ENCODE measurements around the gene USF3.

USF3 gene

DNA sequence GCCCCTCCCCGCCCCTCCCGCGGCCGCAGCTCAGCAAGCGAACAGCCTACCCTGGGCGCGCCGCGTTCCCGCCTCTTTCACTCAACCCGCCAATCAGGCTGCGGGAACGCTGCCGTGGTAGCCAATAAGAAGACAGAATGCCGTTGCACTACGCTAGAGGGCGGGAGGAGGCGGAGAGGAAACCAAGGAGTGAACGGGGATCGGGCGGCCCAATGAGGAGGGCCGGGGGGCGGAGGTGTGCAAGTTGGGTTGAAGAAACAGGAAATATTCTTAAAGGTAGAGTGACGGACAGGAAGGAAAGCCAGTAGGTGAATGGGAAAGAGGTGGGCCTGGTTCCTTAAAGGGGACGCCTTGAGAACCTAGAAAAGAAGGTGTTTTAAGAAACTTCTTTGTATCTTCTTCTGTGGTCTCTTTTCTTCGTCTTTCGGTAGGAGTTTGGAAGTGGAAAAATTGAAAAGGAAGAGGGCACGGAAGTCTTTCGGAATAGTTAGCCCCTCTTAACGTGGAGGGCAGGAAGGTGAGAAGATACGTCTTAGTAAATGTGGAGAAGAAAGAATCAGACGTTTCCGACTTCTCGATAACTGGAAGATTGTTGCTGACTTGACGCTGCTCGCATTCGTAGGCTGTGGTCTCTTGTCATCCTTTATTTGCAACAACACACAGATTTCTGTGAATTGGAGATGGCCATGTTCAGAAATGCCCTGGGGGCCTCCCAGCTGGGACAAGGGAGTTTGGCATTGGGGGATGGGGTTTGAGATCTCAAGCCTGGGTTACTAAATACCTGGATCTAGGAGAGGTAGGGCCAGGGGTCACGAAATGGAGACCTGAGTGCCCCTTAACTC is 437 bp upstream of the USF3 start:
- Histone ChIP-seq H3K9ac (ENCODE audit: low read length) (peak overlapping the region; percentile 99), H3K4me1 (ENCODE audit: control insufficient read depth, insufficient read depth, low read length) (peaks cover 25% of the 10 kb centered on the region), H3K27me3 (replicated peaks; ENCODE audit: control insufficient read depth, insufficient read depth, low read length) (no peaks in the 10 kb centered on the region), H3K4me3 (ENCODE audit: low read length) (peak overlapping the region; percentile 100), H3K36me3 (ENCODE audit: control insufficient read depth, insufficient read depth, low read length, severe bottlenecking) (no peaks in the 10 kb centered on the region), H3K9me3 (ENCODE audit: control insufficient read depth, low read length) (no peaks in the 10 kb centered on the region)
- DNase-seq (ENCODE audit: low read depth): peak; percentile 100

DNA sequence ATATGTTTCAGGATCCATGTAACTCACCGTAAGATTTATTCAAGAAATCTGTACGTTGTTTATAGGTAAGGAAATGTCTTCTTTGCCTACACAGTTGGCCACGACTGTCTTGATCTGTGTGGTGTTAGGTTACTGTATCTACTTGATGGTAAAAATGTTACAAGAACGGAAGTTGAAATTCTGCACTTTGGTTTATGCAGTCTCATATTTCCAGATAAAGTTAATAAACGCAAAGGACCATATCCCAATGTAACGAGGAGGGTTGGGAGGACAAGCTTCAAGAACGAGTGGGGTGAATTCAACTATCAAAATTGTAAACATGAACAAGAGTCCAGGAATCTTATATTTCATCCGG is 1.0 kb downstream of the USF3 start:
- H3K9ac ChIP-seq (ENCODE audit: low read length): peak overlapping the region; percentile 92
- H3K27me3 ChIP-seq (replicated peaks; ENCODE audit: control insufficient read depth, insufficient read depth, low read length): no peaks in the 10 kb centered on the region
- H3K36me3 ChIP-seq (ENCODE audit: control insufficient read depth, insufficient read depth, low read length, severe bottlenecking): no peaks in the 10 kb centered on the region
- DNase-seq (ENCODE audit: low read depth): peak; percentile 54
- no peaks in the 10 kb centered on the region for H3K9me3 ChIP-seq (ENCODE audit: control insufficient read depth, low read length)
- peak overlapping the region; percentile 90 for H3K4me3 ChIP-seq (ENCODE audit: low read length)
- peaks cover 29% of the 10 kb centered on the region for H3K4me1 ChIP-seq (ENCODE audit: control insufficient read depth, insufficient read depth, low read length)

DNA sequence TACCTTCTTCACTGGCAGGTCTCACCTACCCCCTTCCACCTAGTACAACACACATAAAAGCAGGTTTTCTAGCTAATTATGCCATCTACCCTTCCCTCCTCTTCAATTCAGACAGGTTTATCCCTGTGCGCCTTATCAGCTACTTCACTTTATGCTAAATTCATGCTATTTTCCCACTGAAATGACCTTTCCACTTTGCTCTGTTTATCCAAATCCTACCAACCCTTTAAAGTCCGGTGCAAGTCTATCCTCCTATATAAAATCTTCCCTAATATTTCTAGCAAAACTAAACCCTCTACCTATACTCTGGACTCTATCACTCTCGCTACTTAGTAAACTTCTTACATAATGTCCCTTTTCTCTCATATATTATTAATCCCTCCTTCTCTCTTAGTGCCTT is 6.0 kb downstream of the USF3 start:
- Histone ChIP-seq H3K27me3 (replicated peaks; ENCODE audit: control insufficient read depth, insufficient read depth, low read length) (no peaks in the 10 kb centered on the region), H3K36me3 (ENCODE audit: control insufficient read depth, insufficient read depth, low read length, severe bottlenecking) (no peaks in the 10 kb centered on the region), H3K4me3 (ENCODE audit: low read length) (no peak overlapping the region), H3K9ac (ENCODE audit: low read length) (no peak overlapping the region), H3K4me1 (ENCODE audit: control insufficient read depth, insufficient read depth, low read length) (peaks cover 26% of the 10 kb centered on the region), H3K9me3 (ENCODE audit: control insufficient read depth, low read length) (no peaks in the 10 kb centered on the region)
- DNase-seq (ENCODE audit: low read depth): no peak

DNA sequence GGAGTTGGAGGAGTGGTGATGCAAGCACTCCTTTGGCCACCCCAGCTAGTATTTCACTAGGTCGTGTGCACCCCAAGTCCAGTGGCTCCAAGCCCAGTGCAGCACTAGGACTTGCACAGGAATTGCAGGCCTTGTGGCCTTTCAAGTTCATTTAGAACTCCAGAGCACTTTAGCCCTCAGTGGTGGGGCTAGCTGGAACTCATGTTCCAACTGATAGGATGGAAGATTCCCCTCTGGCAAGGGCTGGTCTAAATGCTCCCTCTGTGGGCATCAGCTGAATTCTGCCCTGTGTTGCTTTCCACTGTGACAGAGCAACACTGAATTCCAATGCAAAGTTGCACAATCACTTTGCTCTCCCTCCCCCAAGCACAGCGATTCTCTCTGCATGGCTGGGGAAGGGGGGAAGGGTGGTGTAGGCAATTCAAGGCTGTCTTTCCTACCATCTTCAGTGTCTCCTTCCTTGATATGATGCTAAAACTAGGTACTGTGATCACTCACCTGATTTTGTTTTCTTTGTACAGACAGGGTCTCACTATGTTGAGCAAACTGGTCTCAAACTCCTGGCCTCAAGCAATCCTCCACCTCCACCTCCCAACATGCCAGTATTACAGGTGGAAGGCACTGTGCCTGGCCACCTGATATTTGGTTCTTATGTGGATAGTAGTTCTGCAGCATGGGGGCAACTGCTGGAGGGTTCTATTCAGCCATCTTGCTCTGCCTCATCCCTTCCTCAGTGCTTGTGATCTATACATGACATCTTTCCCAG is 10.3 kb downstream of the USF3 start:
- peak overlapping the region; percentile 20 for H3K4me3 ChIP-seq (ENCODE audit: low read length)
- H3K9ac ChIP-seq (ENCODE audit: low read length): peak overlapping the region; percentile 30
- H3K9me3 ChIP-seq (ENCODE audit: control insufficient read depth, low read length): no peaks in the 10 kb centered on the region
- no peaks in the 10 kb centered on the region for H3K27me3 ChIP-seq (replicated peaks; ENCODE audit: control insufficient read depth, insufficient read depth, low read length)
- peak; percentile 76 for DNase-seq (ENCODE audit: low read depth)
- peaks cover 22% of the 10 kb centered on the region for H3K4me1 ChIP-seq (ENCODE audit: control insufficient read depth, insufficient read depth, low read length)
- H3K36me3 ChIP-seq (ENCODE audit: control insufficient read depth, insufficient read depth, low read length, severe bottlenecking): no peaks in the 10 kb centered on the region

DNA sequence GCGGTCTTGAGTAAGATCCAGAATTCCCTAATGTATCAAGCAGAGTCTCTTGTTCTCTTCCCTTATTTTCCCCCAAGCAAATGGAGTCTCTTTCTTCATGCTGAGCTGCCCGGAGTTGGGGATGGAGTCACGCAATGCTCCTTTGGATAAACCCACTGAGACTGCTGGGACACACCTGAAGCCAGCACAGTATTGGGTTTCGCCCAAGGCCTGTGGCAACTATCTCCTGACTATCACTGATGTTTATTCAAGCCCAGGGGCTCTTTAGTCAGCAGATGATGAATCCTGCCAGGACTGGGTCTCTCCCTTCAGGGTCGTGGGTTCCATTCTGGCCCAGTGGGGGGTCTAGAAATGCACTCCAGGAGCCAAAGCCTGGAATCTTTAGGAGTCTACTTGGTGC is 11.3 kb downstream of the USF3 start:
- no peak for DNase-seq (ENCODE audit: low read depth)
- Histone ChIP-seq H3K9me3 (ENCODE audit: control insufficient read depth, low read length) (no peaks in the 10 kb centered on the region), H3K27me3 (replicated peaks; ENCODE audit: control insufficient read depth, insufficient read depth, low read length) (no peaks in the 10 kb centered on the region), H3K4me1 (ENCODE audit: control insufficient read depth, insufficient read depth, low read length) (peaks cover 22% of the 10 kb centered on the region), H3K36me3 (ENCODE audit: control insufficient read depth, insufficient read depth, low read length, severe bottlenecking) (no peaks in the 10 kb centered on the region), H3K9ac (ENCODE audit: low read length) (peak overlapping the region; percentile 30), H3K4me3 (ENCODE audit: low read length) (peak overlapping the region; percentile 20)

DNA sequence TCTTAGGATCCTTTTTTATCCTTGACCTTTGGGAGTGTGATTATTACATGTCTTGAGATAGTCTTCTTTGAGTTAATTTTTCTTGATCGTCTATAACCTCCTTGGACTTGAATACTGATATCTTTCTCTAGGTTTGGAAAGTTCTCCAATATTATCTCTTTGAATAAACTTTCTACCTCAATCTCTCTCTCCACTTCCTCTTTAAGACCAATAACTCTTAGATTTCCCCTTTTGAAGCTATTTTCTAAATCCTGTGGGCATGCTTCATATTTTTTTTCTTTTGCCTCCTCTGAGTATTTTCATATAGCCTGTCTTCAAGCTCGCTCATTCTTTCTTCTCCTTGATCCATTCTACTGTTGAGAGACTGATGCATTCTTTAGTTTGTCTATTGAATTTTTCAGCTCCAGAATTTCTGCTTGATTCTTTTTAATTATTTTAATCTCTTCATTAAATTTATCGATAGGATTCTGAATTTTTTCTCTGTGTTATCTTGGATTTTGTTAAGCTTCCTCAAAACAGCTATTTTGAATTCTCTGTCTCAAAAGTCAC is 12.1 kb downstream of the USF3 start:
- DNase-seq (ENCODE audit: low read depth): no peak
- no peaks in the 10 kb centered on the region for H3K9me3 ChIP-seq (ENCODE audit: control insufficient read depth, low read length)
- H3K4me3 ChIP-seq (ENCODE audit: low read length): no peak overlapping the region
- H3K36me3 ChIP-seq (ENCODE audit: control insufficient read depth, insufficient read depth, low read length, severe bottlenecking): no peaks in the 10 kb centered on the region
- no peaks in the 10 kb centered on the region for H3K27me3 ChIP-seq (replicated peaks; ENCODE audit: control insufficient read depth, insufficient read depth, low read length)
- H3K9ac ChIP-seq (ENCODE audit: low read length): no peak overlapping the region
- H3K4me1 ChIP-seq (ENCODE audit: control insufficient read depth, insufficient read depth, low read length): peaks cover 22% of the 10 kb centered on the region

DNA sequence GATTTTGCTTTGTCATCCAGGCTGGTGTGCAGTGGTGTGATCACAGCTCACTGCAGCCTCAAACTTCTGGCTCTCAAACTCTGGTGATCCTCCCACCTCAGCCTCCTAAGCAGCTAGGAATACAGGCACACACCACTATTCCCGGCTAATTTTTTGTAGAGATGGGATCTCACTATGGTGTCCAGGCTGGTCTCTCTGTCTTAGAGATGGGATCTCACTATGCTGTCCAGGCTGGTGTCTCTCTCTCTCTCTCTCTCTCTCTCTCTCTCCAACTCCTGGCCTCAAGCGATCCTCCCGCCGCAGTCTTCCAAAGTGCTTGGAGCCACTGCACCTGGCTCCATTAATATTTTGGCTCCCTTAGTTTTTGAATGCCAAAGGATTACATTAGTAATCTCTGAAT is 17.7 kb downstream of the USF3 start:
- no peak for DNase-seq (ENCODE audit: low read depth)
- H3K27me3 ChIP-seq (replicated peaks; ENCODE audit: control insufficient read depth, insufficient read depth, low read length): no peaks in the 10 kb centered on the region
- H3K36me3 ChIP-seq (ENCODE audit: control insufficient read depth, insufficient read depth, low read length, severe bottlenecking): peaks cover 31% of the 10 kb centered on the region
- no peak overlapping the region for H3K4me3 ChIP-seq (ENCODE audit: low read length)
- no peaks in the 10 kb centered on the region for H3K9me3 ChIP-seq (ENCODE audit: control insufficient read depth, low read length)
- H3K4me1 ChIP-seq (ENCODE audit: control insufficient read depth, insufficient read depth, low read length): no peaks in the 10 kb centered on the region
- H3K9ac ChIP-seq (ENCODE audit: low read length): no peak overlapping the region

DNA sequence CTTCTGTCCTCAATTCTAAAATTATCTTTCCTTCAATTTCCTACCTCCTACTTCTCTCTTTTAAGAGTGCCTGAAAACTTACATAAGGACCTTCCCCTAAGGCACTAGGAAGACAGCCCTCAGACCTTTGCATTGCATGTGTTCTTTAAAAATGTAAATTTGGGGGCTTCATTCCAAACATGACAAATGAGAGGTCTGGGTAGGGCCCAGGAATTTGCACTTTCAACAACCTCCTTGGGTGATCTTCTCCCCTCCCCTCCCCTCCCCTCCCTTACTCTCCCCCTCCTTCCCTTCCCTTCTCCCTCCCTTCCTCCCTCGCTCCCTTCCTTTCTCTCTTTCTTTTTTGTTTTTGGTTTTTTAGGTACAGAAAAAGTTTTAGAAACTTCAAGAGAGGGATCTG is 18.7 kb downstream of the USF3 start:
- Histone ChIP-seq H3K36me3 (ENCODE audit: control insufficient read depth, insufficient read depth, low read length, severe bottlenecking) (peaks cover 41% of the 10 kb centered on the region), H3K4me1 (ENCODE audit: control insufficient read depth, insufficient read depth, low read length) (no peaks in the 10 kb centered on the region)
- no peak for DNase-seq (ENCODE audit: low read depth)

DNA sequence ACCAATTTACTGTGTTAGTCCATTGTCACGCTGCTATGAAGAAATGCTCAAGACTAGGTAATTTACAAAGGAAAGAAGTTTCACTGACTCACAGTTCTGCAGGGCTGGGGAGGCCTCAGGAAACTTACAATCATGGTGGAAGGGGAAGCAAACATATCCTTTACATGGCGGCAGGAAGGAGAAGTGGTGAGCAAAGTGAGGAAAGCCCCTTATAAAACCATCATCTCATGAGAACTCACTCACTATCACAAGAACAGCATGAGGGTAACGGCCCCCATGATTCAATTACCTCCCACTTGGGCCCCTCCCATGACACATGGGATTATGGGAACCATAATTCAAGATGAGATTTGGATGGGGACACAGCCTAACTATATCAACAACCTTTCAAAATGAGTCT is 20.2 kb downstream of the USF3 start:
- Histone ChIP-seq H3K27me3 (replicated peaks; ENCODE audit: control insufficient read depth, insufficient read depth, low read length) (no peaks in the 10 kb centered on the region), H3K9me3 (ENCODE audit: control insufficient read depth, low read length) (no peaks in the 10 kb centered on the region), H3K4me3 (ENCODE audit: low read length) (no peak overlapping the region), H3K36me3 (ENCODE audit: control insufficient read depth, insufficient read depth, low read length, severe bottlenecking) (peaks cover 46% of the 10 kb centered on the region), H3K9ac (ENCODE audit: low read length) (no peak overlapping the region), H3K4me1 (ENCODE audit: control insufficient read depth, insufficient read depth, low read length) (no peaks in the 10 kb centered on the region)
- no peak for DNase-seq (ENCODE audit: low read depth)

More for the DNA sequence above, 18.7 kb downstream of the USF3 start:
- H3K27me3 ChIP-seq (replicated peaks; ENCODE audit: control insufficient read depth, insufficient read depth, low read length): no peaks in the 10 kb centered on the region
- H3K4me3 ChIP-seq (ENCODE audit: low read length): no peak overlapping the region
- H3K9me3 ChIP-seq (ENCODE audit: control insufficient read depth, low read length): no peaks in the 10 kb centered on the region
- no peak overlapping the region for H3K9ac ChIP-seq (ENCODE audit: low read length)

DNA sequence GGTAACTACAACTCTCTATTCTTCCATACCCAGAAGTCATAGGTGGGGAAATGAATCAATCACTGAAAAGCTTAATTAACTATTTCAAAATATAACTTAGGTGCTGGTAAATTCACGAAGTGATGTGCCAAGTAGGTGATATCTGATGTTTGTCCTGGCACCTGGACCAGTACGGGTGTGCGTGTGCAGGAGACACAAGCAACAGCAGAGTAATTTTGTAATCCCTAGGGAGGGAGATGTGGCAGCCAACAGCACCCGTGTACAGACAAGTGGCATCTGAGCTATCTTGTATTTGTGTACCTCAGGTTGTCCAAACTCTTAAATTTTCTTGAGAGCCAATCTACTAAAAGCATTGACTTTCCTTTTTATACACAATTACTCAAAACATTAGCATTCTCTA is 22.8 kb downstream of the USF3 start:
- H3K36me3 ChIP-seq (ENCODE audit: control insufficient read depth, insufficient read depth, low read length, severe bottlenecking): peaks cover 54% of the 10 kb centered on the region
- DNase-seq (ENCODE audit: low read depth): no peak
- H3K9ac ChIP-seq (ENCODE audit: low read length): no peak overlapping the region
- H3K9me3 ChIP-seq (ENCODE audit: control insufficient read depth, low read length): no peaks in the 10 kb centered on the region
- peaks cover 2% of the 10 kb centered on the region for H3K4me1 ChIP-seq (ENCODE audit: control insufficient read depth, insufficient read depth, low read length)
- no peaks in the 10 kb centered on the region for H3K27me3 ChIP-seq (replicated peaks; ENCODE audit: control insufficient read depth, insufficient read depth, low read length)
- no peak overlapping the region for H3K4me3 ChIP-seq (ENCODE audit: low read length)

DNA sequence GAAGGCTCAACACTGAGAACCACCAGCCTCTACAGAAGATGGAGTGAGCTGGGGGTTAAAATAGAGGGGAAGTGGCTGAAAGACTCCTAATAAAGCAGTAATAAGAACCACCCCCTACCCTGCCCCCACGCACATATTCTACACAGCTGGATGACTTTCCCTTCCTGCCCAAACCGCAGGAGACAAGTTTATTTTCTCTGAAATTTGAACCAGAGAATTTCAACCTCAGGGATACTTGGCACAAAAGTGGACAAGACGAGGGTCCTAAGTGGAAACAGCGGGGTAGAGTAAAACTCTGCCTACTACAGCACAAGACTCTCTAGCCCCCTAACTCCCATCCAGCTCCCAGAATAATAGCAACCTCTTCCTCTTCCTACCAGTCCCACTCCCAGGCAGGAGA is 28.4 kb downstream of the USF3 start:
- Histone ChIP-seq H3K36me3 (ENCODE audit: control insufficient read depth, insufficient read depth, low read length, severe bottlenecking) (peaks cover 37% of the 10 kb centered on the region), H3K9ac (ENCODE audit: low read length) (no peak overlapping the region), H3K4me1 (ENCODE audit: control insufficient read depth, insufficient read depth, low read length) (peaks cover 11% of the 10 kb centered on the region), H3K4me3 (ENCODE audit: low read length) (no peak overlapping the region), H3K27me3 (replicated peaks; ENCODE audit: control insufficient read depth, insufficient read depth, low read length) (no peaks in the 10 kb centered on the region), H3K9me3 (ENCODE audit: control insufficient read depth, low read length) (no peaks in the 10 kb centered on the region)
- DNase-seq (ENCODE audit: low read depth): peak; percentile 54
